ENCODE data around the gene NEGR1. TPM values are rescaled to one million over a fixed set of nuclear protein-coding genes. Genes with fewer than 3 reads are reported as not detected.

NEGR1 gene
- total RNA-seq, 2 donors from 2014 or later = not detected

GRCh38 chr1:71417421-71417820, 864.9 kb downstream of the NEGR1 start:
- H3K36me3 Mint-ChIP-seq = no peaks in the 10 kb centered on the region
- no peak overlapping the region for H3K27ac Mint-ChIP-seq
- no peak for DNase-seq (ENCODE audit: low spot score in 2 of 2)
- no peak for ATAC-seq
- H3K9me3 Mint-ChIP-seq = no peaks in the 10 kb centered on the region

GRCh38 chr1:71414179-71414578, 868.2 kb downstream of the NEGR1 start:
- DNase-seq (ENCODE audit: low spot score in 2 of 2) (no peak), ATAC-seq (no peak)
- H3K27ac Mint-ChIP-seq = no peak overlapping the region
- H3K9me3 Mint-ChIP-seq = no peaks in the 10 kb centered on the region
- H3K36me3 Mint-ChIP-seq = no peaks in the 10 kb centered on the region

GRCh38 chr1:71413441-71414175, 868.7 kb downstream of the NEGR1 start:
- ATAC-seq (no peak), DNase-seq (ENCODE audit: low spot score in 2 of 2) (no peak)
- Mint-ChIP-seq H3K27ac (no peak overlapping the region), H3K9me3 (no peaks in the 10 kb centered on the region), H3K36me3 (no peaks in the 10 kb centered on the region)

GRCh38 chr1:71400050-71400449, 882.3 kb downstream of the NEGR1 start:
- DNase-seq (ENCODE audit: low spot score in 2 of 2) (no peak), ATAC-seq (no peak)
- no peak overlapping the region for H3K27ac Mint-ChIP-seq
- peaks cover 0 to 9% of the 10 kb centered on the region in 2 donors for H3K9me3 Mint-ChIP-seq
- no peaks in the 10 kb centered on the region for H3K36me3 Mint-ChIP-seq

- DNase-seq (ENCODE audit: low spot score in 2 of 2) (no peak), ATAC-seq (no peak)
- H3K27ac Mint-ChIP-seq = no peak overlapping the region
- H3K36me3 Mint-ChIP-seq = no peaks in the 10 kb centered on the region
- peaks cover 3 to 12% of the 10 kb centered on the region in 2 donors for H3K9me3 Mint-ChIP-seq
These were observed 882.7 kb downstream of the NEGR1 start for GRCh38 chr1:71399594-71399993.

- H3K27ac Mint-ChIP-seq = no peak overlapping the region
- no peak for DNase-seq (ENCODE audit: low spot score in 2 of 2)
These were observed 889.0 kb downstream of the NEGR1 start for GRCh38 chr1:71393301-71393700.

GRCh38 chr1:71390518-71390917, 891.8 kb downstream of the NEGR1 start:
- ATAC-seq (no peak), DNase-seq (ENCODE audit: low spot score in 2 of 2) (no peak)
- Mint-ChIP-seq H3K36me3 (peaks cover 0 to 6% of the 10 kb centered on the region in 2 donors), H3K27ac (no peak overlapping the region), H3K9me3 (peaks cover 32 to 39% of the 10 kb centered on the region in 2 donors)

More at GRCh38 chr1:71393301-71393700, 889.0 kb downstream of the NEGR1 start:
- ATAC-seq = no peak
- Mint-ChIP-seq H3K36me3 (peaks cover 0 to 3% of the 10 kb centered on the region in 2 donors), H3K9me3 (peaks cover 21 to 22% of the 10 kb centered on the region in 2 donors)

GRCh38 chr1:71377886-71378285, 904.5 kb downstream of the NEGR1 start:
- peaks cover 0 to 8% of the 10 kb centered on the region in 2 donors for H3K36me3 Mint-ChIP-seq
- H3K9me3 Mint-ChIP-seq = peaks cover 20 to 21% of the 10 kb centered on the region in 2 donors
- DNase-seq (ENCODE audit: low spot score in 2 of 2) = no peak
- no peak for ATAC-seq
- H3K27ac Mint-ChIP-seq = no peak overlapping the region

- peaks cover 4 to 6% of the 10 kb centered on the region in 2 donors for H3K9me3 Mint-ChIP-seq
- H3K36me3 Mint-ChIP-seq = peaks cover 0 to 7% of the 10 kb centered on the region in 2 donors
- H3K27ac Mint-ChIP-seq = no peak overlapping the region
- DNase-seq (ENCODE audit: low spot score in 2 of 2) = no peak
- ATAC-seq = no peak
These were observed 909.8 kb downstream of the NEGR1 start for GRCh38 chr1:71372496-71372895.

- no peak overlapping the region for H3K27ac Mint-ChIP-seq
- H3K36me3 Mint-ChIP-seq = no peaks in the 10 kb centered on the region
- H3K9me3 Mint-ChIP-seq = peaks cover 0 to 5% of the 10 kb centered on the region in 2 donors
- DNase-seq (ENCODE audit: low spot score in 2 of 2) (no peak), ATAC-seq (no peak)
These were observed 910.8 kb downstream of the NEGR1 start for GRCh38 chr1:71371581-71371980.

- H3K9me3 Mint-ChIP-seq = peaks cover 0 to 13% of the 10 kb centered on the region in 2 donors
- H3K36me3 Mint-ChIP-seq = no peaks in the 10 kb centered on the region
- ATAC-seq (no peak), DNase-seq (ENCODE audit: low spot score in 2 of 2) (no peak)
- H3K27ac Mint-ChIP-seq = no peak overlapping the region
These were observed 918.1 kb downstream of the NEGR1 start for GRCh38 chr1:71364236-71364635.

GRCh38 chr1:71362691-71363090, 919.6 kb downstream of the NEGR1 start:
- no peak for ATAC-seq
- peaks cover 0 to 17% of the 10 kb centered on the region in 2 donors for H3K9me3 Mint-ChIP-seq
- no peak overlapping the region for H3K27ac Mint-ChIP-seq
- DNase-seq (ENCODE audit: low spot score in 2 of 2) = no peak
- H3K36me3 Mint-ChIP-seq = no peaks in the 10 kb centered on the region

- DNase-seq (ENCODE audit: low spot score in 2 of 2) = no peak
- H3K9me3 Mint-ChIP-seq = peaks cover 0 to 13% of the 10 kb centered on the region in 2 donors
- no peaks in the 10 kb centered on the region for H3K36me3 Mint-ChIP-seq
- H3K27ac Mint-ChIP-seq = no peak overlapping the region
- no peak for ATAC-seq
These were observed 920.3 kb downstream of the NEGR1 start for GRCh38 chr1:71362076-71362475.

- DNase-seq (ENCODE audit: low spot score in 2 of 2) (no peak), ATAC-seq (no peak)
- peaks cover 20 to 26% of the 10 kb centered on the region in 2 donors for H3K9me3 Mint-ChIP-seq
- no peak overlapping the region for H3K27ac Mint-ChIP-seq
- no peaks in the 10 kb centered on the region for H3K36me3 Mint-ChIP-seq
These were observed 924.6 kb downstream of the NEGR1 start for GRCh38 chr1:71357708-71358107.

GRCh38 chr1:71351438-71351837, 930.9 kb downstream of the NEGR1 start:
- H3K27ac Mint-ChIP-seq = no peak overlapping the region
- H3K36me3 Mint-ChIP-seq = no peaks in the 10 kb centered on the region
- no peak for DNase-seq (ENCODE audit: low spot score in 2 of 2)
- peaks cover 12 to 16% of the 10 kb centered on the region in 2 donors for H3K9me3 Mint-ChIP-seq
- ATAC-seq = no peak

GRCh38 chr1:71350805-71351204, 931.5 kb downstream of the NEGR1 start:
- no peak for ATAC-seq
- H3K9me3 Mint-ChIP-seq = peaks cover 8 to 12% of the 10 kb centered on the region in 2 donors
- DNase-seq (ENCODE audit: low spot score in 2 of 2) = no peak
- no peak overlapping the region for H3K27ac Mint-ChIP-seq
- no peaks in the 10 kb centered on the region for H3K36me3 Mint-ChIP-seq

GRCh38 chr1:71350330-71350729, 932.0 kb downstream of the NEGR1 start:
- H3K36me3 Mint-ChIP-seq = no peaks in the 10 kb centered on the region
- ATAC-seq (no peak), DNase-seq (ENCODE audit: low spot score in 2 of 2) (no peak)
- peaks cover 3 to 8% of the 10 kb centered on the region in 2 donors for H3K9me3 Mint-ChIP-seq
- H3K27ac Mint-ChIP-seq = no peak overlapping the region
